ENCODE data around the gene ARID1A.

- no peak for TF ChIP-seq CTCF (IDR thresholded peaks at IDR 0.05; ENCODE audit: insufficient read depth, low read depth, low read length)
- TF ChIP-seq EZH2 (IDR thresholded peaks at IDR 0.05; ENCODE audit: insufficient read depth, low read length) = no peak
These were observed 6.3 kb downstream of the ARID1A start for GRCh38 chr1:26701995-26702679.

All from astrocyte (in vitro differentiated cells and primary cell).